HepG2 (cell line): ENCODE results near the gene OPRL1. TPM values are rescaled to one million over a fixed set of nuclear protein-coding genes. Genes with fewer than 3 reads are reported as not detected.

Experiments
- ATAC-seq: fragments of 200-7000 bp; cut with Tn5 transposase; 3 replicates; pipeline ENCODE4 v1.9.1; 2020; ENCODE audit warnings: mild to moderate bottlenecking, moderate library complexity
- BruUV-seq: library from RNA; stranded (reverse); fragments of 400-500 nt; replicated peaks from 2 replicates; lab custom pipeline; 2021; lab: Mats Ljungman, UMichigan
- CTCF ChIA-PET: fragments of 300-600 bp; formaldehyde crosslinking; extraction: SDS; loops from one replicate; lab custom pipeline; 2021; ENCODE audit warnings: low total read pairs, inconsistent platforms, low intra/inter-chr PET ratio; lab: Yijun Ruan, JAX
- POLR2A ChIA-PET: fragments of 350-600 bp; sonication (Branson Sonifier 250); formaldehyde crosslinking; loops from one replicate; lab custom pipeline; 2020; ENCODE audit warnings: antibody characterized with exemption, inconsistent platforms; lab: Yijun Ruan, JAX
- DNase-seq: peaks from one replicate; pipeline ENCODE4 v3.0.0-alpha.2; 2015; ENCODE audit warnings: low spot score
- FAIRE-seq: peaks from 3 replicates; lab custom pipeline; 2011; peaks lifted over from hg19 to GRCh38; lab: Jason Lieb, UNC
- H2AFZ ChIP-seq: one replicate; pipeline ENCODE4 v1.6.1; 2011; ENCODE audit warnings: low read length, inconsistent platforms
- H3K27ac ChIP-seq: fragments of 300-600 bp; 3 replicates; pipeline ENCODE4 v1.8.0; 2011; ENCODE audit warnings: mixed run types, mild to moderate bottlenecking, mixed read lengths, low read length, inconsistent platforms; ENCODE audit not compliant: insufficient read depth; ENCODE audit errors: extremely low read length
- H3K27me3 ChIP-seq, 2 experiments: fragments of 200-600 bp in 1 of 2; 2 replicates in 1 of 2; 3 replicates in 1 of 2; pipeline versions ENCODE4 v1.6.0 to v1.8.0; 2011; ENCODE audit warnings: low read length in 2 of 2, mild to moderate bottlenecking in 2 of 2, moderate library complexity in 2 of 2, inconsistent platforms in 1 of 2; ENCODE audit not compliant: insufficient read depth in 2 of 2, control insufficient read depth in 1 of 2
- H3K36me3 ChIP-seq, 2 experiments: fragments of 200-600 bp in 1 of 2; replicated peaks in 1 of 2; 2 replicates in 1 of 2; 3 replicates in 1 of 2; pipeline versions ENCODE4 v1.5.1 to v1.8.0; 2011; ENCODE audit warnings: low read length in 2 of 2, inconsistent platforms in 1 of 2; ENCODE audit not compliant: insufficient read depth in 2 of 2, control insufficient read depth in 1 of 2
- H3K4me1 ChIP-seq: 2 replicates; pipeline ENCODE4 v1.5.1; 2012; ENCODE audit warnings: low read length, inconsistent platforms; ENCODE audit not compliant: insufficient read depth
- H3K4me2 ChIP-seq: 2 replicates; pipeline ENCODE4 v1.6.0; 2011; ENCODE audit warnings: low read depth, low read length, inconsistent platforms
- H3K4me3 ChIP-seq, 3 experiments: fragments of 200-600 bp in 1 of 3; sonication (generic), shearing (Covaris generic) in 1 of 3; replicated peaks in 1 of 3; 2 replicates each; pipeline ENCODE4 v1.5.1; 2011 to 2016; ENCODE audit warnings: low read length in 3 of 3, inconsistent platforms in 2 of 3, low read depth in 2 of 3, mild to moderate bottlenecking in 2 of 3, control low read depth in 1 of 3, mixed read lengths in 1 of 3; ENCODE audit not compliant: insufficient read depth in 1 of 3
- H3K79me2 ChIP-seq: one replicate; pipeline ENCODE4 v1.6.1; 2011; ENCODE audit warnings: low read length, inconsistent platforms; ENCODE audit not compliant: insufficient read depth
- H3K9ac ChIP-seq: 2 replicates; pipeline ENCODE4 v1.6.0; 2011; ENCODE audit warnings: mild to moderate bottlenecking, low read depth, low read length, inconsistent platforms; ENCODE audit not compliant: insufficient read depth
- H3K9me3 ChIP-seq: 2 replicates; pipeline ENCODE4 v1.5.1; 2012; ENCODE audit warnings: mild to moderate bottlenecking, low read length
- H4K20me1 ChIP-seq: 2 replicates; pipeline ENCODE4 v1.6.0; 2011; ENCODE audit warnings: inconsistent platforms, mild to moderate bottlenecking, low read length, moderate library complexity; ENCODE audit not compliant: insufficient read depth
- CENPBD1 ChIP-seq: sonication (generic); formaldehyde crosslinking; IDR thresholded peaks from 2 replicates; pipeline ENCODE4 v1.8.0; 2022; ENCODE audit warnings: missing genetic modification reagents, low read depth, mild to moderate bottlenecking, borderline replicate concordance
- HDAC1 ChIP-seq: sonication (generic); formaldehyde crosslinking; IDR thresholded peaks from 2 replicates; pipeline ENCODE4 v1.5.1; 2020; ENCODE audit warnings: mild to moderate bottlenecking, missing genetic modification reagents
- HMG20B ChIP-seq: conservative IDR thresholded peaks from 2 replicates; pipeline ENCODE4 v1.6.1; 2016; ENCODE audit warnings: missing genetic modification reagents, missing compliant biosample characterization
- KDM4B ChIP-seq: sonication (generic); formaldehyde crosslinking; IDR thresholded peaks from 2 replicates; pipeline ENCODE4 v1.4.0; 2020; ENCODE audit warnings: missing genetic modification reagents
- KLF16 ChIP-seq, 2 experiments: sonication (generic) in 1 of 2; formaldehyde crosslinking in 1 of 2; IDR thresholded peaks; 2 replicates each; pipeline versions ENCODE4 v1.6.1 to v1.8.0; 2016 to 2023; ENCODE audit warnings: missing genetic modification reagents in 2 of 2, missing compliant biosample characterization in 1 of 2
- LCORL ChIP-seq, 2 experiments: fragments of 450-650 bp in 1 of 2; sonication (generic) in 1 of 2; formaldehyde crosslinking in 1 of 2; IDR thresholded peaks; 2 replicates each; pipeline versions ENCODE4 v1.5.0 to v1.6.1; 2017 to 2020; ENCODE audit warnings: antibody characterized with exemption in 1 of 2, missing genetic modification reagents in 1 of 2
- SAFB2 ChIP-seq: sonication (generic); formaldehyde crosslinking; IDR thresholded peaks from 2 replicates; pipeline ENCODE4 v1.5.1; 2020; ENCODE audit warnings: missing genetic modification reagents, low read depth, mild to moderate bottlenecking, borderline replicate concordance
- SOX5 ChIP-seq: IDR thresholded peaks from 2 replicates; pipeline ENCODE4 v1.6.1; 2016; ENCODE audit warnings: borderline replicate concordance
- STAT6 ChIP-seq: sonication (generic); formaldehyde crosslinking; IDR thresholded peaks from 2 replicates; pipeline ENCODE4 v1.4.0; 2020; ENCODE audit warnings: missing genetic modification reagents, mild to moderate bottlenecking, borderline replicate concordance
- TEAD3 ChIP-seq: optimal IDR thresholded peaks from 2 replicates; pipeline ENCODE3; 2016; ENCODE audit warnings: borderline replicate concordance
- ZNF224 ChIP-seq: sonication (generic); formaldehyde crosslinking; IDR thresholded peaks from 2 replicates; pipeline ENCODE4 v1.5.0; 2020; ENCODE audit warnings: mild to moderate bottlenecking, missing genetic modification reagents
- ZNF24 ChIP-seq: fragments of 450-650 bp; IDR thresholded peaks from 2 replicates; pipeline ENCODE4 v1.6.1; 2017; ENCODE audit warnings: antibody characterized with exemption, mild to moderate bottlenecking
- ZNF256 ChIP-seq: sonication (generic); formaldehyde crosslinking; conservative IDR thresholded peaks from 2 replicates; pipeline ENCODE4 v1.4.0; 2020; ENCODE audit warnings: missing genetic modification reagents
- ZSCAN29 ChIP-seq: sonication (generic); formaldehyde crosslinking; conservative IDR thresholded peaks from 2 replicates; pipeline ENCODE4 v1.4.0; 2020; ENCODE audit warnings: mild to moderate bottlenecking, missing genetic modification reagents
- WGBS: methylation state at CpG from one replicate; pipeline ENCODE4 v1.1.6; 2017; ENCODE audit warnings: low lambda C conversion rate; 5-methylcytosine and 5-hydroxymethylcytosine counted together
- in situ Hi-C: cut with HindIII; loops from 2 replicates; pipeline ENCODE4 v1.10.0; 2017; ENCODE audit warnings: low pct_unique_long_range_greater_than_20kb; ENCODE audit not compliant: extremely low pct_ligation_motif_present
- intact Hi-C: fragments of 100-400 bp; cut with micrococcal nuclease; formaldehyde crosslinking; loops from one replicate; pipeline ENCODE4 v1.10.0; 2022; ENCODE audit not compliant: unreplicated experiment
- polyA plus RNA-seq, 8 experiments: library from polyadenylated mRNA; depleted of rRNA in 3 of 8; stranded (reverse) in 7 of 8; unstranded in 1 of 8; fragments of >200 nt; fragmentation: Illumina TruSeq in 4 of 8; extraction: Trizol in 4 of 8; gene quantifications; 2 replicates each; pipeline versions ENCODE4 v1.2.1 to v1.2.3, GENCODE V29; 2011 to 2016; ENCODE audit warnings: low read depth in 4 of 8, missing spikeins in 1 of 8, mixed read lengths in 1 of 8; ENCODE audit not compliant: insufficient read depth in 1 of 8
- total RNA-seq, 5 experiments: library from RNA; depleted of rRNA; stranded (reverse); fragments of >200 nt; fragmentation: Illumina TruSeq; extraction: Trizol; gene quantifications; 2 replicates each; pipeline ENCODE4 v1.2.3, GENCODE V29; 2016; ENCODE audit warnings: low read depth in 1 of 5
- TF ChIP-seq, protein P1 (sequence below): sonication (generic); formaldehyde crosslinking; conservative IDR thresholded peaks from 2 replicates; pipeline ENCODE4 v1.4.0; 2020; ENCODE audit warnings: missing genetic modification reagents
- TF ChIP-seq, protein P2 (sequence below): sonication (generic); formaldehyde crosslinking; IDR thresholded peaks from 2 replicates; pipeline ENCODE4 v1.4.0; 2020; ENCODE audit warnings: mild to moderate bottlenecking, low read depth, missing genetic modification reagents

Gene OPRL1
- total and polyA plus RNA-seq, 2 of the 13 experiments (the other 11 are each of a cell fraction or from before 2014, with no cell fraction given), result 0.35 to 0.71 TPM

DNA sequence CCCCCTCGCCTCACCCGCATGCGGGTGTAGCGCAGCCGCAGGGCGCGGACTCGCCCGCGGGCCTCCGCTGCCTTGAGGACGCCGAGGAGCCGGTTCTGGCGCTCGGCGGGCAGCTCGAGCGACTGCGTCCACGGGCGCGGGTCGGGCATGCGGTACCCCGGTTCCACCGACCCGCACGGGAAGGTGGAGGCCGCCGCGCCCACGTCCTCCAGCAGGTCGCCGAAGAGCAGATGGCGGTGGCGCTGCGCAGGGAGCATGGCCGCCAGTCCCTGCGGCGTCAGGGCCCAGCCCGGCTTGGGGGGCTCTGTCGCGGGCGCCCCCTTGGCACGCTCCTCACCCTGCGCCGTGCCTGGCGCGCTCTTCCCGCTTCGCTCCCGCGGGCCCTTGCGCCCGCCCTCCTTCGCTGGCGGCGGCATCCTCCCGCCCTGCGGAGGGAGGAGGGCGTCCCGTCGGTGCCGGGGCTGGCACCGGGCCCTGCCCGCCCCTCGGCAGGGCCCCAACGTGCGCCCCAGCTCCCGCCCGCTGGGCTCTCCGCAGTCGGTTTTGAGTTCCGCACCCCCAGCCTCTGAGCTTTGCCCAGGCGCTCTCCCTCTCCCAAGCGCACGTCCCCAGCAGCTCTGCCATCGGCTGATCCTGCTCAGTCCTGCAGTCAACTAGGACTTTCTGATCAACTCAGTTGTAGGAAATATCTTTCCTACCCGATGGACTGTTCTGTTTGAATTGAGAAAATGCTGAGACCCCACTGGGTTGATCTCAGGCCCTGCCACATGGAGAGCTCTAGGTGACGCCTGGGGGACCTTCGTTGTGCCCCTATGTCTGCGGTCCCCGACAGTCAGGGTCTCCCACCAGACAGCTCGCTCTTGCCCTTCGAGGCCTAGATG is 4.2 kb downstream of the OPRL1 start, which contains the start of gene LKAAEAR1:
TSS of gene LKAAEAR1 (minus strand) at position 595 of the 881 bp plus-strand sequence. CDS start at position 416, 179 bp downstream.
- FAIRE-seq (no peak), ATAC-seq (peak; percentile 1), DNase-seq (no peak)
- Histone ChIP-seq H3K9me3 (no peaks in the 10 kb centered on the region), H4K20me1 (peaks cover 9% of the 10 kb centered on the region; the same call in 1 of the 2 replicates), H3K9ac (no peak within 1 kb of the TSS), H3K27ac (no peak within 1 kb of the TSS), H3K4me3 (peak within 1 kb of the TSS; percentile 48 to 77 (median 58); a peak in 5 of 6 replicates), H3K79me2 (no peaks in the 10 kb centered on the region), H3K4me2 (peak within 1 kb of the TSS; percentile 87), H3K4me1 (peaks cover 50% of the 10 kb centered on the region), H3K36me3 (no peaks in the 10 kb centered on the region), H3K27me3 (peaks cover 16 to 52% of the 10 kb centered on the region in 2 experiments), H2AFZ (no peak within 1 kb of the TSS)
- 12% methylated on average over 41 of the region's 86 CpGs for WGBS
- POLR2A ChIA-PET, result interaction anchor here (0.7 to 2.2 kb wide), 9 partner anchors 8 to 128 kb away, joined by 3 to 8 read pairs (median 3); partner anchors contain the start of genes PRPF6, TCEA2 and UCKL1
- BruUV-seq, result no TSS peak
- in situ Hi-C loops (loop anchor here (5.0 kb wide), 1 partner anchor 33 kb away; no protein-coding TSS in a partner anchor), intact Hi-C loops (loop anchor here (1.0 kb wide), 1 partner anchor 36 kb away; no protein-coding TSS in a partner anchor)
- CTCF ChIA-PET, result interaction anchor here (2.3 kb wide), 1 partner anchor 36 kb away, joined by 14 read pairs; no protein-coding TSS in a partner anchor
- TF ChIP-seq STAT6 (CRISPR knock-in tag) (no peak), ZNF224 (CRISPR knock-in tag) (no peak), KDM4B (no peak), ZNF256 (CRISPR knock-in tag) (no peak), HDAC1 (CRISPR knock-in tag) (no peak; the same call in 1 of the 2 replicates), CENPBD1 (CRISPR knock-in tag) (no peak; the same call in 1 of the 2 replicates), ZNF24 (no peak), ZSCAN29 (peak; percentile 30; the same call in 1 of the 2 replicates), SOX5 (CRISPR knock-in tag) (no peak), LCORL (IDR thresholded peaks at IDR 0.05) (no peak), LCORL (CRISPR knock-in tag; IDR thresholded peaks at IDR 0.05) (peak; percentile 33; the same call in 1 of the 2 replicates), HMG20B (CRISPR knock-in tag) (no peak), TEAD3 (peak; percentile 3), SAFB2 (CRISPR knock-in tag) (peak; percentile 87; the same call in 1 of the 2 replicates), KLF16 (CRISPR knock-in tag; IDR thresholded peaks at IDR 0.05) (no peak)
- TF ChIP-seq, protein P1, sequence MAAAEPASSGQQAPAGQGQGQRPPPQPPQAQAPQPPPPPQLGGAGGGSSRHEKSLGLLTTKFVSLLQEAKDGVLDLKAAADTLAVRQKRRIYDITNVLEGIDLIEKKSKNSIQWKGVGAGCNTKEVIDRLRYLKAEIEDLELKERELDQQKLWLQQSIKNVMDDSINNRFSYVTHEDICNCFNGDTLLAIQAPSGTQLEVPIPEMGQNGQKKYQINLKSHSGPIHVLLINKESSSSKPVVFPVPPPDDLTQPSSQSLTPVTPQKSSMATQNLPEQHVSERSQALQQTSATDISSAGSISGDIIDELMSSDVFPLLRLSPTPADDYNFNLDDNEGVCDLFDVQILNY (CRISPR knock-in tag), result 0 out of 2 replicates have a peak, but pooled peaks have one; percentile 25
- TF ChIP-seq, protein P2, sequence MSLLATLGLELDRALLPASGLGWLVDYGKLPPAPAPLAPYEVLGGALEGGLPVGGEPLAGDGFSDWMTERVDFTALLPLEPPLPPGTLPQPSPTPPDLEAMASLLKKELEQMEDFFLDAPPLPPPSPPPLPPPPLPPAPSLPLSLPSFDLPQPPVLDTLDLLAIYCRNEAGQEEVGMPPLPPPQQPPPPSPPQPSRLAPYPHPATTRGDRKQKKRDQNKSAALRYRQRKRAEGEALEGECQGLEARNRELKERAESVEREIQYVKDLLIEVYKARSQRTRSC (CRISPR knock-in tag), result no peak
